Panc1 (cell line): ENCODE data around the gene MFF. TPM values are rescaled to one million over a fixed set of nuclear protein-coding genes. Genes with fewer than 3 reads are reported as not detected.

Experiments used
- ATAC-seq: fragments of 200-7000 bp; cut with Tn5 transposase; 2 replicates; pipeline ENCODE4 v1.9.1; 2020; ENCODE audit warnings: mild to moderate bottlenecking, moderate library complexity
- BruUV-seq: library from RNA; stranded (reverse); fragments of 400-500 nt; replicated peaks from 2 replicates; lab custom pipeline; 2021; lab: Mats Ljungman, UMichigan
- CTCF ChIA-PET: fragments of 300-600 bp; sonication (Branson Sonifier 250); formaldehyde crosslinking; loops from one replicate; lab custom pipeline; 2022; ENCODE audit warnings: antibody characterized with exemption; lab: Charles Lee
- POLR2A ChIA-PET: fragments of 300-600 bp; sonication (Branson Sonifier 250); formaldehyde crosslinking; loops from one replicate; lab custom pipeline; 2022; ENCODE audit warnings: antibody characterized with exemption; lab: Charles Lee
- DNase-seq: peaks from one replicate; pipeline ENCODE4 v3.0.0-alpha.2; 2010; ENCODE audit warnings: low read depth, low spot score
- H3K27ac ChIP-seq: 2 replicates; pipeline ENCODE4 v1.5.1; 2011; ENCODE audit warnings: mild to moderate bottlenecking, low read length, inconsistent platforms
- H3K27me3 ChIP-seq: fragments of 200-500 bp; sonication (Bioruptor generic); 2 replicates; pipeline ENCODE4 v1.6.0; 2014; ENCODE audit warnings: low read length, inconsistent platforms; ENCODE audit not compliant: control insufficient read depth, insufficient read depth
- H3K36me3 ChIP-seq: fragments of 200-500 bp; sonication (Bioruptor generic); 2 replicates; pipeline ENCODE4 v1.5.1; 2014; ENCODE audit warnings: inconsistent platforms, mild to moderate bottlenecking, low read length, moderate library complexity; ENCODE audit not compliant: control insufficient read depth, insufficient read depth
- H3K4me1 ChIP-seq: 2 replicates; pipeline ENCODE4 v1.5.1; 2011; ENCODE audit warnings: inconsistent platforms, mild to moderate bottlenecking, low read length, moderate library complexity; ENCODE audit not compliant: control insufficient read depth, insufficient read depth
- H3K4me3 ChIP-seq, 2 experiments: 2 replicates each; pipeline ENCODE4 v1.5.1; 2011 to 2012; ENCODE audit warnings: low read depth in 2 of 2, low read length in 2 of 2, mild to moderate bottlenecking in 2 of 2, inconsistent platforms in 1 of 2, moderate library complexity in 1 of 2
- H3K9me3 ChIP-seq: fragments of 200-500 bp; sonication (Bioruptor generic); 2 replicates; pipeline ENCODE4 v1.5.1; 2014; ENCODE audit warnings: low read depth, mild to moderate bottlenecking, inconsistent platforms, low read length, moderate library complexity; ENCODE audit not compliant: control insufficient read depth, insufficient read depth
- POLR2AphosphoS5 ChIP-seq: IDR thresholded peaks from 2 replicates; pipeline ENCODE4 v1.6.1; 2012; ENCODE audit warnings: mild to moderate bottlenecking, low read depth, low read length, moderate library complexity
- SIN3A ChIP-seq: IDR thresholded peaks from 2 replicates; pipeline ENCODE4 v1.6.1; 2012; ENCODE audit warnings: low read depth, mild to moderate bottlenecking, low read length, moderate library complexity, borderline replicate concordance; ENCODE audit not compliant: insufficient read depth
- TCF7L2 ChIP-seq: IDR thresholded peaks from 2 replicates; pipeline ENCODE4 v1.6.1; 2011; ENCODE audit warnings: mild to moderate bottlenecking, low read depth, low read length, inconsistent platforms
- in situ Hi-C: cut with HindIII; loops from 2 replicates; pipeline ENCODE4 v1.10.0; 2016; ENCODE audit warnings: low sequenced_read_pairs, low pct_unique_long_range_greater_than_20kb
- intact Hi-C: fragments of 100-400 bp; cut with micrococcal nuclease; formaldehyde crosslinking; loops from one replicate; pipeline ENCODE4 v1.10.0; 2022; ENCODE audit not compliant: unreplicated experiment
- total RNA-seq: library from RNA; stranded (reverse); gene quantifications from one replicate; pipeline ENCODE4 v1.2.1, GENCODE V29; 2021; ENCODE audit not compliant: unreplicated experiment
- TF ChIP-seq, protein P1 (sequence below): fragments of 450-650 bp; IDR thresholded peaks from 2 replicates; pipeline ENCODE4 v1.5.1; 2017; ENCODE audit warnings: mild to moderate bottlenecking
- TF ChIP-seq, protein P2 (sequence below), 2 experiments: IDR thresholded peaks; 2 replicates each; pipeline ENCODE4 v1.6.1; 2011 to 2012; ENCODE audit warnings: low read depth in 2 of 2, control low read depth in 1 of 2, low read length in 1 of 2, mild to moderate bottlenecking in 1 of 2, moderate library complexity in 1 of 2; ENCODE audit not compliant: insufficient read depth in 1 of 2

Gene MFF
- total RNA-seq, 1 experiment from 2014 or later: 60.6 TPM

DNA sequence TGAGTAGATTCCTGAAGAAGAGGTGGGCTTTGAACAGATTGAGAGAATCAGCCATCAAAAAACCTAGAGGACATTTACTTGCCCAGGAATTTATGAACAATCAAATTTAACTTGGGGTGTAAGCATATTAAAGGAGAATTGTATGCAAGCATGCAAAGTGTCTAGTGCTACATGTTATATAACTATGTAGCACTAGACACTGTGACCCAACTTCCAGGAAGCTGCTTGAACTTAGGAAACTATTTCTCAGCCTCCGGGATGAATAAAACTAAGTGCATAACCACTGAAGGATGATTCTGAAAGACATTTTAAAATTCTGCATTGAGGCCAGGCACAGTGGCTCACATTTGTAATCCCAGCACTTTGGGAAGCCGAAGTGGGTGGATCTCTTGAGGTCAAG is 12.4 kb downstream of the MFF start:
- ATAC-seq: no peak
- CTCF ChIA-PET: no interaction called here
- intact Hi-C loops: no loop called here

DNA sequence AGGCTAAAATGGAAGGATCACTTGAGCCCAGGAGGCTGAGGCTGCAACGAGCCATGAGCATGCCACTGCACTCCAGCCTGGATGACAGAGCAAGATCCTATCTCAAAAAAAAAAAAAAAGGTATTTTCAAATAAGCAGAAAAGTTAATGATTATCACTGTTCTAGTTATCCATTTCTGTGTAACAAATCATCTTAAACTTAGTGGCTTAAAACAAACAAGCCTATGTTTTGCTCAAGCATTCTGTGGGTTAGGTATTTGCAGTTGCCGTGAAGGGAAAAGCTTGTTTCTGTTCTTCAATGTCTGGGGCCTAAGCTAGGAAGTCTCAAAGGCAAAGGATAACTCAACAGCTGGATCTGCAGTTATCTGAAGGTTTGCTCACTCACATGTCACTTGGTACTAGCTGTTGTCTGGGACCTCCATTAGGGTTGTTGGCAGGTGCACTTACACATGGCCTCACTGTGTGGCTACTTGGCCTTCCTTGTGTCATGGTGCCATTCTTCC is 14.1 kb downstream of the MFF start:
- ATAC-seq: no peak
- POLR2A ChIA-PET: interaction anchor here (0.7 kb wide), 1 partner anchor 538 kb away, joined by 6 read pairs; no protein-coding TSS in a partner anchor
- no TSS peak for BruUV-seq
- DNase-seq: no peak
- no peaks in the 10 kb centered on the region for H3K27me3 ChIP-seq
- H3K27ac ChIP-seq: no peak overlapping the region
- in situ Hi-C loops: no loop called here
- CTCF ChIA-PET: interaction anchor here (0.7 kb wide), 1 partner anchor 1839 kb away, joined by 3 read pairs; no protein-coding TSS in a partner anchor
- no peaks in the 10 kb centered on the region for H3K9me3 ChIP-seq
- peaks cover 12% of the 10 kb centered on the region for H3K36me3 ChIP-seq
- intact Hi-C loops: no loop called here
- TF ChIP-seq SIN3A: no peak
- TF ChIP-seq, protein P1, sequence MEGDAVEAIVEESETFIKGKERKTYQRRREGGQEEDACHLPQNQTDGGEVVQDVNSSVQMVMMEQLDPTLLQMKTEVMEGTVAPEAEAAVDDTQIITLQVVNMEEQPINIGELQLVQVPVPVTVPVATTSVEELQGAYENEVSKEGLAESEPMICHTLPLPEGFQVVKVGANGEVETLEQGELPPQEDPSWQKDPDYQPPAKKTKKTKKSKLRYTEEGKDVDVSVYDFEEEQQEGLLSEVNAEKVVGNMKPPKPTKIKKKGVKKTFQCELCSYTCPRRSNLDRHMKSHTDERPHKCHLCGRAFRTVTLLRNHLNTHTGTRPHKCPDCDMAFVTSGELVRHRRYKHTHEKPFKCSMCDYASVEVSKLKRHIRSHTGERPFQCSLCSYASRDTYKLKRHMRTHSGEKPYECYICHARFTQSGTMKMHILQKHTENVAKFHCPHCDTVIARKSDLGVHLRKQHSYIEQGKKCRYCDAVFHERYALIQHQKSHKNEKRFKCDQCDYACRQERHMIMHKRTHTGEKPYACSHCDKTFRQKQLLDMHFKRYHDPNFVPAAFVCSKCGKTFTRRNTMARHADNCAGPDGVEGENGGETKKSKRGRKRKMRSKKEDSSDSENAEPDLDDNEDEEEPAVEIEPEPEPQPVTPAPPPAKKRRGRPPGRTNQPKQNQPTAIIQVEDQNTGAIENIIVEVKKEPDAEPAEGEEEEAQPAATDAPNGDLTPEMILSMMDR: no peak
- no peak for TF ChIP-seq TCF7L2
- TF ChIP-seq POLR2AphosphoS5: no peak
- TF ChIP-seq, protein P2, sequence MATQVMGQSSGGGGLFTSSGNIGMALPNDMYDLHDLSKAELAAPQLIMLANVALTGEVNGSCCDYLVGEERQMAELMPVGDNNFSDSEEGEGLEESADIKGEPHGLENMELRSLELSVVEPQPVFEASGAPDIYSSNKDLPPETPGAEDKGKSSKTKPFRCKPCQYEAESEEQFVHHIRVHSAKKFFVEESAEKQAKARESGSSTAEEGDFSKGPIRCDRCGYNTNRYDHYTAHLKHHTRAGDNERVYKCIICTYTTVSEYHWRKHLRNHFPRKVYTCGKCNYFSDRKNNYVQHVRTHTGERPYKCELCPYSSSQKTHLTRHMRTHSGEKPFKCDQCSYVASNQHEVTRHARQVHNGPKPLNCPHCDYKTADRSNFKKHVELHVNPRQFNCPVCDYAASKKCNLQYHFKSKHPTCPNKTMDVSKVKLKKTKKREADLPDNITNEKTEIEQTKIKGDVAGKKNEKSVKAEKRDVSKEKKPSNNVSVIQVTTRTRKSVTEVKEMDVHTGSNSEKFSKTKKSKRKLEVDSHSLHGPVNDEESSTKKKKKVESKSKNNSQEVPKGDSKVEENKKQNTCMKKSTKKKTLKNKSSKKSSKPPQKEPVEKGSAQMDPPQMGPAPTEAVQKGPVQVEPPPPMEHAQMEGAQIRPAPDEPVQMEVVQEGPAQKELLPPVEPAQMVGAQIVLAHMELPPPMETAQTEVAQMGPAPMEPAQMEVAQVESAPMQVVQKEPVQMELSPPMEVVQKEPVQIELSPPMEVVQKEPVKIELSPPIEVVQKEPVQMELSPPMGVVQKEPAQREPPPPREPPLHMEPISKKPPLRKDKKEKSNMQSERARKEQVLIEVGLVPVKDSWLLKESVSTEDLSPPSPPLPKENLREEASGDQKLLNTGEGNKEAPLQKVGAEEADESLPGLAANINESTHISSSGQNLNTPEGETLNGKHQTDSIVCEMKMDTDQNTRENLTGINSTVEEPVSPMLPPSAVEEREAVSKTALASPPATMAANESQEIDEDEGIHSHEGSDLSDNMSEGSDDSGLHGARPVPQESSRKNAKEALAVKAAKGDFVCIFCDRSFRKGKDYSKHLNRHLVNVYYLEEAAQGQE (IDR thresholded peaks at IDR 0.05; ENCODE audit: insufficient read depth in 1 of 2, low read depth in 2 of 2, low read length in 1 of 2): no peak
- H3K4me1 ChIP-seq: no peaks in the 10 kb centered on the region
- no peak overlapping the region for H3K4me3 ChIP-seq

More for the DNA sequence above, 12.4 kb downstream of the MFF start:
- H3K4me3 ChIP-seq: no peak overlapping the region
- in situ Hi-C loops: no loop called here
- no peaks in the 10 kb centered on the region for H3K27me3 ChIP-seq
- no peaks in the 10 kb centered on the region for H3K9me3 ChIP-seq
- TF ChIP-seq TCF7L2 (no peak), SIN3A (no peak), POLR2AphosphoS5 (no peak)
- TF ChIP-seq, protein P1: no peak
- TF ChIP-seq, protein P2 (IDR thresholded peaks at IDR 0.05; ENCODE audit: insufficient read depth in 1 of 2, low read depth in 2 of 2, low read length in 1 of 2): no peak
- H3K4me1 ChIP-seq: no peaks in the 10 kb centered on the region
- H3K36me3 ChIP-seq: peaks cover 13% of the 10 kb centered on the region
- no peak for DNase-seq
- BruUV-seq: no TSS peak
- H3K27ac ChIP-seq: no peak overlapping the region
- POLR2A ChIA-PET: no interaction called here
